Measurements from ENCODE around the gene TEN1. TPM values are rescaled to one million over a fixed set of nuclear protein-coding genes. Genes with fewer than 3 reads are reported as not detected.

The TEN1 gene
- total and polyA plus RNA-seq, 8 donors: 14.2 to 121 (median 37.1) TPM; not detected in 1

- H3K4me3 ChIP-seq: peak overlapping the region in 2 of 4 donors; percentile 28 to 72
- H3K4me1 ChIP-seq: peaks cover 18 to 81% (median 55%) of the 10 kb centered on the region in 4 donors
- peak in 1 of 2 donors; percentile 58 for DNase-seq
- H3K27me3 ChIP-seq: no peaks in the 10 kb centered on the region
- no peaks in the 10 kb centered on the region for H3K9me3 ChIP-seq
- intact Hi-C loops (cut with DNase I; ENCODE audit: low total_unique reads): no loop called here
- H3K27ac ChIP-seq: peak overlapping the region in 4 of 5 donors; percentile 47 to 95 (median 52)
- WGBS, 5 donors: 30 to 40% (median 34%) methylated on average over 9 of the region's 9 CpGs
- TF ChIP-seq POLR2AphosphoS5 (IDR thresholded peaks at IDR 0.05) (peak in 1 of 3 donors; percentile 12), CTCF (IDR thresholded peaks at IDR 0.05) (no peak)
- H3K36me3 ChIP-seq: peaks cover 3 to 26% (median 21%) of the 10 kb centered on the region in 4 donors
Measured at GRCh38 chr17:75976175-75976848, 2.7 kb upstream of the TEN1 start.

GRCh38 chr17:75979705-75980187 is 706 bp downstream of the TEN1 start:
- intact Hi-C loops (cut with DNase I; ENCODE audit: low total_unique reads): no loop called here
- peak overlapping the region; percentile 95 to 99 (median 97) for H3K27ac ChIP-seq
- peak overlapping the region; percentile 72 to 86 (median 80) for H3K4me3 ChIP-seq
- H3K4me1 ChIP-seq: peaks cover 22 to 85% (median 63%) of the 10 kb centered on the region in 4 donors
- no peak for DNase-seq
- H3K36me3 ChIP-seq: no peaks in the 10 kb centered on the region
- no peaks in the 10 kb centered on the region for H3K9me3 ChIP-seq
- WGBS, 5 donors: 2 to 9% (median 3%) methylated on average over 18 to 19 of the region's 19 CpGs
- H3K27me3 ChIP-seq: no peaks in the 10 kb centered on the region
- TF ChIP-seq POLR2AphosphoS5 (IDR thresholded peaks at IDR 0.05) (no peak), EP300 (IDR thresholded peaks at IDR 0.05) (no peak), CTCF (IDR thresholded peaks at IDR 0.05) (no peak), POLR2A (IDR thresholded peaks at IDR 0.05) (no peak)

- WGBS, 5 donors: 76 to 83% (median 80%) methylated on average over 18 of the region's 18 CpGs
- TF ChIP-seq POLR2AphosphoS5 (IDR thresholded peaks at IDR 0.05) (no peak), EP300 (IDR thresholded peaks at IDR 0.05) (no peak), CTCF (IDR thresholded peaks at IDR 0.05) (no peak), POLR2A (IDR thresholded peaks at IDR 0.05) (no peak)
- Histone ChIP-seq H3K4me3 (peak overlapping the region; percentile 72 to 86 (median 80)), H3K9me3 (no peaks in the 10 kb centered on the region), H3K27ac (peak overlapping the region; percentile 95 to 99 (median 97)), H3K36me3 (no peaks in the 10 kb centered on the region), H3K27me3 (no peaks in the 10 kb centered on the region), H3K4me1 (peaks cover 22 to 81% (median 59%) of the 10 kb centered on the region in 4 donors)
- intact Hi-C loops (cut with DNase I; ENCODE audit: low total_unique reads): no loop called here
- no peak for DNase-seq
Measured at GRCh38 chr17:75980188-75981018, 1.4 kb downstream of the TEN1 start.

- Histone ChIP-seq H3K27ac (peak overlapping the region; percentile 6 to 99 (median 97)), H3K27me3 (no peaks in the 10 kb centered on the region), H3K36me3 (peaks cover 0 to 1% (median 0%) of the 10 kb centered on the region in 4 donors), H3K4me1 (peaks cover 22 to 74% (median 52%) of the 10 kb centered on the region in 4 donors), H3K4me3 (no peak overlapping the region), H3K9me3 (no peaks in the 10 kb centered on the region)
- intact Hi-C loops (cut with DNase I; ENCODE audit: low total_unique reads): no loop called here
- no peak for TF ChIP-seq POLR2AphosphoS5 (IDR thresholded peaks at IDR 0.05)
- TF ChIP-seq EP300 (IDR thresholded peaks at IDR 0.05): no peak
- TF ChIP-seq CTCF (IDR thresholded peaks at IDR 0.05): no peak
- no peak for TF ChIP-seq POLR2A (IDR thresholded peaks at IDR 0.05)
- 73 to 86% (median 78%) methylated on average over 7 of the region's 7 CpGs for WGBS, 5 donors
- DNase-seq: no peak
Measured at GRCh38 chr17:75981019-75981615, 2.1 kb downstream of the TEN1 start.

All from stomach (tissue), 9 donors.